GM21576 (cell line): ENCODE data around the gene CR2.
A peak's percentile ranks its signal among the peaks of the same experiment; 100 is the strongest.
"Not testable (repeated sequence)": the region's sequence is repeated elsewhere in the genome, so short reads cannot be mapped to it uniquely, and the experiment has no call there.

Source experiments
- ATAC-seq: cut with Tn5 transposase; IDR thresholded peaks from one replicate; pipeline ENCODE4 v1.9.1; 2021; ENCODE audit warnings: mild to moderate bottlenecking, moderate library complexity; ENCODE audit not compliant: unreplicated experiment

The CR2 gene

DNA sequence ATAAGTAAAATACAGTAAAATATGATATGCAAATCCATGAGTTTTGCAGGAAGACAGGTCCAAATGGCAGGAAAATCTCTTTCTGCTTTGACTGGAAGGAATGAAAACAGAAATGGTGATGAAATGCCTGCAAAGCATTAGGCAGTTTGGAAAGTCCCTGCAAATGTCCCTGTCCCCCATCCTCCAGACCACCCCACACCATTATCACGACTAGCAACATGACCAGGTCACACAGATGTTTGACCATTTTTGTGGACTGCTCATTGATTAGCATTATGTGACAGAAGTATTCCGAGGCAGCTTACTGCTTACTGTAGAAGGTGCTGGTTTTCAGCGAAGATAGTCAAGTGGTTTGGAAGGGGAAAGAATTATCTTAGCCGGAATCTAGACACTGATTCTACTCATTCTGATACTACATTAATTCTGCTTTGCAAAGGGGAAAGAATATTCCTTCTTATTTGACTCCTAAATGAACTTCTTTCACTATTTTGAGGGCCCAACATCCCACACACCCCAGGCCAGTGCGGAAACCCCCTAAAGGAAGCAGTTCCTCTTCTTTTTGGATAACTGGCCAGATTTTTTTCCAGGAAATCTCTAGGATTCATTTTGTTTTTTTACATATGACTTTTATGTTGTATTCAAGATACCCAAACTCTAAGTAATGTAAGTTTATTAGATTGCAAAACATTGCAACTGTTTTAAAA lies 9.5 kb upstream of the CR2 start:
- ATAC-seq, result no peak

DNA sequence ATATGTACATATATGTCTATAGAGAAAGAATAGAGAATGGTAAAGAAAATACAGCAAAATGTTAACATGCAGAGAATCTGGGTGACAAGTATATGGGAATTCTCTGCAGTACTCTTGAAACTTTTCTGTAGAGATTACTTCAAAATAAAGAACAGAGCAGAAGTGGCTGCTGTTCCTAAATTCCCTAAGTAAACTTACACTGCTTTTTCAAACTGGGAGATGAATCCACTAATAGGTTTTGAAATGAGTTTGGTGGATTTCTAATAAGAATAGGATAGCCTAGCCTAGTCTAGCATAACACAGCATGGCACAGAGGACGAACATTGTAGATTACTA lies 450 bp upstream of the CR2 start:
- ATAC-seq, result no peak

DNA sequence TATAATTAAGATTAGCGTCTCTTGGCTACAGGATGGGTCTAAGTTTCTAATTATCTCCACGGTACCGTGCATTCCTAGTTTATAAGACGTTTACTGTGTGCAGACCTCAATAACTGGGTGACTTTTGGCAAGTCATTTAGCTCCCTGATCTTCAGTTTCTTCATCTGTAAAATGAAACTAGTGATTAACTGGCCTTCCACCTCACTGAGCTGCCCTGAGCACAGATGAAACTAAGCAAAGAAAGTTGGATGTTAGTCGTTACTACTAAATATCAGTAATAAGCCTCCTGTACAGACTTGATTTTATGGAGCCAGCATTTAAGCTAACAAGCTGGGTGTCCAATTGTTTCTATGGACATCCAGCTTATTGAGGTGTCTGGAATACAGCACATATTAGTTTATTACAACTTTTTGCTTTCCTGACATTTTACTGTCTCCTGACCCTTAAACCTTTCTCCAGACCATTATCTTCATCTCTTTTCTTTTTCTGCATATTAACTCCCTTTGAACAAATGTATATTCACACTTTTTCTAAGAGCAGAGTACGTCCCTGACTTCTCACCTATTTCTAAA lies 1.1 kb downstream of the CR2 start:
- peak; percentile 21 for ATAC-seq

DNA sequence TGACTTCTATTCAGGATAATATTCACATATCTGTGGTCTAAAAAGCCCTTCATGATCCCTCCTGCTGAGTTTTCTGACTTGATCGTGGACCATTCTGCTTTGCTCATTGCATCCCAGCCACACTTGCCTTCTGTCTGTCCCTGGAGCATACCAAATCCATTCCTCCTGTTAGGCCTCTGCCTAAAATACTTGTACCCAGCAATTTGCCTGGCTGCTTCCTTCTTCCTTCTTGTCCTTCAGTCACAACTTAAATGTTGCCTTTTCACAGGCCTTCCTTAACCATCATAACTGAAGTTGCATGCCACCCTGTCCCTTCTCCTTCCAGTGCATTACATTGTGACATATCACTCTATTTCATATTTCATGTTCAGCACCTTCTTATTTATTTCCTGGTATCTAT lies 4.3 kb downstream of the CR2 start:
- ATAC-seq, result no peak

DNA sequence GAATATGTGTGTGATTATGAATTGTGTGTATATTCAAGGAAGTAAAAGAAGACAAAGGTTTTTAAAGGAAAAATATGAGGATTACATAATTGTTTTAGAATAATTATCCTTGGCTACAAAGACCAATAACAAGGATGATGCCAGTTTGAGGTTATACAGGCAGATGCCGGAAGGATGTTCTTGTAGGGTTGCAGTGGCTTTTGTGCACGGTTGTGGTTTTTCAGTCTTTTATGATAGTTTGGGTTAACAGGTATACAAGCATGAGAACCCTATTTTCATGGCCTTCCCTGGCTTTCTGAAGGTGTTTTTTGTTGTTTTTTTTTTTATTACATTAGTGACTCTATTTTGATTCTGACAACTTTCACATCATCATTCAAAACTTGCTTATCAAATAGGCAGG lies 4.9 kb downstream of the CR2 start:
- no peak for ATAC-seq

DNA sequence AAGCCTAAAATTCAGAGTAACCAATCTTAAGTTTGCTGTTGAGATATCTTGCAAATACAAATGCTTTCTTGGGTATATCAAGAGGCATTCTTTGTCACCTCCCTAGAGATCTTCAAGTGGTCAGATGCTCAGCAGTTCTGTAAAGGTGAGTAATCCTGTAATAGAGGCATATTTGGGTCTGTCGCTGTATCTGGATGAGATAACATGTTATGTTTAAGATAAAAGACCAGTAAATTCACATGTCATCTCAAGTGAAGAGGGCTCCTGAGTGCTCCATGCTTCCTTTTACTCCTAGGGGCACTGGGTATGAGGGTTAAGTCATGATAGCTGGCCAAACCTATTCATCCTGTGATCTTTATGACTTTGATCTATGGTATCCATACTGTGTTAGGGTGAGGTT lies 7.5 kb downstream of the CR2 start:
- no peak for ATAC-seq

DNA sequence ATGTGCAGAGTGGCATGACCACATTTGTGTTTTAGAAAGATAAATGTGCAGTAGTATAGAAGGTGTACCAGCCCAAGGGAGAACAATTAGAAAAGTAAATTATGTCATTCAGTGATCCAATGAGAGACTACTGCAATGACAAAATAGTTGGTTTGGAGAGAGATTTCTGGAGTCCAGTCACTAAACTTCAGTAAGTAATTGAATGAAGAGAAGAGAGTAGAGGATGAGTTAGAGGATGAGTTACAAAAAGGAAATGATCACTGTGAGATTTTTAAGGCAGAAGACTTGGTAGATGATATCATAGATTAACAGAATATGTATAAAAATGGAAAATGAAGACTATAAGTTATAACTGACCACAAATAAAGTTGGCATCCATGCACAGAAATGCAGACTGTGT lies 8.4 kb downstream of the CR2 start:
- no peak for ATAC-seq

DNA sequence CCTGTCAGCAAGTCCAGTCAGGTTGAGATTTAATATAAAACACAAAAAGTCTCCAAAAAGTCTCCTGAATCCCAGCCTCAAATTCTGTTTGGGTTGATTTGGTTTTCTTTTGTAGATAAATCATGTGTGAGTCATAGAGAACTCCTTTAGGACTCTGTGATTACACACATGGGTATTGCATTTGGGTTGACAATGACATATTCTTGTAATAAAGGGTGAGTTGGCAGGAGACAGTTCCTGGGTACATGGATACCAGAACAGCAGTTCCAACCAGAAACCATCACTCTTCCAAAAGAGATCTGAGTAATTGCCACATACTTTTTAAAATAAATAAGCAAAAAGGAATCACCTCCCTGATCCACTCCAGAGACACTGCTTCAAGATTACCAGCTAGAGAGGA lies 8.9 kb downstream of the CR2 start:
- no peak for ATAC-seq

DNA sequence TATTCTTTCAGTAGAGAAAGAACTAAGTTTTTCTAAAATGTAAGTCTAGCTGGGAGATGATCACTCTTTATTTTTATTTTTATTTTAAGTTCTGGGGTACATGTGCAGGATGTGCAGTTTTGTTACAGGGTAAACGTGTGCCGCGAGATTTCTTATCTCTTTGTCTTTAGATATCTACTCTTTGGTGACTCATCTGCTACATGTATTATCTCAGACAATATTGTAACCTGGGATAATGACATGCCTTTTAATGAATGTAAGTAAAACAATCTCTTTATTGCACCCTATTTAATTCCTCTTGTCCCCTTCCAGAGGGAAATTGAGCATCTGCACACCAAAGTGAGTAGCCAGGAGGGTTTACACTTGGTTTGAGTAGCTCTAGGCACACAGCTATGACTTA lies 9.4 kb downstream of the CR2 start:
- no peak for ATAC-seq

DNA sequence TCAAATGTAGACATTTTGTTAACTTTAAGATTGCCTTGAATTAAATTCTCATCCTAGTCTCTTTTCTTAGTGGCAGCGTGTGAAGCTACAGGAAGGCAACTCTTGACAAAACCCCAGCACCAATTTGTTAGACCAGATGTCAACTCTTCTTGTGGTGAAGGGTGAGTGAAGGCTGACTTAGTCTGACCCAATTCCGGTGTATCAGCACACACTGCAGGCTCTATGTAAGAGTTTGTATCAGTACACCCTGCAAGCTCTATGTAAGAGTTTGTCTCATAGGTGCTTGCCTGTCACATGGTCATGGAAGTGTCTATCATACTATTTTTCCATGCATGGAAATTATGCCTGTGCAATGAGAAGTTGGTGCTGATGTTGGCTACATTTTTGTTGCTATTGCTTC lies 16.8 kb downstream of the CR2 start:
- ATAC-seq, result no peak

DNA sequence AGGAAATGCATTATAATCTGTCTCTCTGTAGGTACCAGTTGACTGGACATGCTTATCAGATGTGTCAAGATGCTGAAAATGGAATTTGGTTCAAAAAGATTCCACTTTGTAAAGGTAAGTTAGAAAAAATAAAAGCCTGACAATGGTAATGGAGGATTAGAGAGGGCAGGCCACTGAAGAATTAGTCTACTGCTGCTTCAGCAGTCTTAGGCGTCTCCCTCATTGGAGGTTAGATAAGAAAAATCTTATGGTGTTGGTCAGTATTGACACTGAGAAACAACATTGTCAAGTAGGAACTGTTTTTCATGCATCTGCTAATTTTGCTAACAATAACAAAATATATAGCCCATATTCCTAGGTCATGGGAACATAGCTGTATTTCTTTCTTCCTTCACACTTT lies 20.1 kb downstream of the CR2 start:
- ATAC-seq, result no peak

DNA sequence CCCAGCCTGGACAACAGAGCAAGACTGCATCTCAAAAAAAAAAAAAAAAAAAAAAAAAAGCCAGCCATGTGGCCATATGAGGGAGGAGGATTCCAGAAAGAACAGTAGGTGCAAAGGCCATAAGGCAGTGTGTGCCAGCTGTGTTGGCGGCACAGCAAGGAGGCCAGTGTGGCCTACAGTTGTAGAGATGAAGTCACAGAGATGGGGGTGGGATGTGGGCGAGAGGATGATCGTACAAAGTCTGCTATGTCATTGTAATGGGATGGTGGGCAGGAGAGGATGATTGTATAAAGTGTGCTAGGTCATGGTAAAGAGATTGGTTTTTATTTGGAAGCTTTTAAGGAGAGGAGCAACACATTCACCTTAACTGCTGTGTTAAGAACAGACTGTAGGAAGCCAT lies 32.1 kb downstream of the CR2 start:
- ATAC-seq, result no peak

DNA sequence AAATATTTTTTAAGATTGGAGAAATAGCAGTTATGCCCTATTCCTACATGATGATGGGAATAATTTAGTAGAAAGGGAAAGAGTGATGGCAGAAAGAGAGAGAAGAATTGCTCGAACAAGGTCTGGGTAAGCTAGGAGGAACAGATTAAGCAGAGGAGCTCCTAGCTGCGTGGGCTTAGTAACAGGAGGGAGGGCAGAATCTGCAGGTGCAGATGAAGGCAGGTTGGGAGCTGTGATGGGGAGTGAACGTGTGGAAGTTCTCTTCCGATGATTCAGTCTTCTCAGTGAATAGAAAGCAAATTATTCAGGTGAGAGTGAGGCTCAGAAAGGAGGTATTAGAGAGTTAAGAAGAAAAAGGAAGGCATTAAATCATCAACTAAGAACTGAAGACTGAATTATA lies 33.5 kb downstream of the CR2 start:
- no peak for ATAC-seq

DNA sequence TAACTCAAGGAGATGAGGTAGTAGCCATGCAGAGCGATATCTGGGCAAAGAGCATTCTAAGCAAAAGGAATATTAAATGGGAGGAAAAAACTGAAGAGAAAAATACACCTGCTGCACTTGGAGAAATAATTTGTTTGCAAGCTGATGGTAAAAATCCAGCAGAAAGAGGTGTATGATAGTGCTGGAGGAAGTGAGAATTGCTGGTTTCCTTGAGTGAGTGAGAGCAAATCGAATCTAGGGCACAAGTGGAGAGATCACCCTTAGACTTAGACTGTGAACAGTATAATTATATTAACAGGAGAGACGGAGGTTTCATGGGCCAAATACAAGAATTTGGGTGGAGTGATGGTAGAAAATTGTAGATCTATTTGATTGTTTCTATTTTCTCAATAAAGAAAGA lies 39.1 kb downstream of the CR2 start:
- no peak for ATAC-seq

DNA sequence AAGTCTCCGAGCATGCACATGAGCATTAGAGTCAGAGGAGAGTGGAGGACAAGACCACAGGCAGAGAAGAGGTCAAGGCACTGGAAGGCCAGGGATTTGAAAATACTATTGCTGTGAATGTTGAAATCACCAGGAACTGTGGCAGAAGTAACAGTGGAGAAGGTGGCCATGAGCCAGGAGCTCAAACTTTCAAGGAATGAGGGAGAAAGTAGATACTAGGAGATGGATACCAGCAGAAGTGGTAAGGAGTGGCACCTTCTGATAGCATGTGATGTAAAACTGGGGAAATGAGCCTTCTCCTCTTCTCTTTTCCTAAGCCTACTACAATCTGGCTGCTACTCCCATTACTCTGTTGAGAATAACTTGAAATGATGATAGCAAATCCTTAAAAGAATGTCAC lies 40.0 kb downstream of the CR2 start:
- no peak for ATAC-seq

DNA sequence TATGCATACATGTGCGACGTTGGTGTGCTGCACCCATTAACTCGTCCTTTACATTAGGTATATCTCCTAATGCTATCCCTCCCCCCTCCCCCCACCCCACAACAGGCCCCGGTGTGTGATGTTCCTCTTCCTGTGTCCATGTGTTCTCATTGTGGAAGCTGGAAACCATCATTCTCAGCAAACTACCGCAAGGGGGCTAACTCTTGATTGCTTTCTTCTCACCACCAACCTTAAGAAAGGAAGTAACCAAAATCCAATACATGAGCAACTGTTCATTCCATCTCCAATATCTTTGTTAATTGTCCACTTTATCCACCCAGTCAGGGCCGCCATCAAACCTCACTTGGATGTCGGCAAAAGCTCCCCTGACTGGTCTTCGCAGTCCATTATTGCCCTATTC lies 41.2 kb downstream of the CR2 start:
- not testable (repeated sequence) for ATAC-seq

DNA sequence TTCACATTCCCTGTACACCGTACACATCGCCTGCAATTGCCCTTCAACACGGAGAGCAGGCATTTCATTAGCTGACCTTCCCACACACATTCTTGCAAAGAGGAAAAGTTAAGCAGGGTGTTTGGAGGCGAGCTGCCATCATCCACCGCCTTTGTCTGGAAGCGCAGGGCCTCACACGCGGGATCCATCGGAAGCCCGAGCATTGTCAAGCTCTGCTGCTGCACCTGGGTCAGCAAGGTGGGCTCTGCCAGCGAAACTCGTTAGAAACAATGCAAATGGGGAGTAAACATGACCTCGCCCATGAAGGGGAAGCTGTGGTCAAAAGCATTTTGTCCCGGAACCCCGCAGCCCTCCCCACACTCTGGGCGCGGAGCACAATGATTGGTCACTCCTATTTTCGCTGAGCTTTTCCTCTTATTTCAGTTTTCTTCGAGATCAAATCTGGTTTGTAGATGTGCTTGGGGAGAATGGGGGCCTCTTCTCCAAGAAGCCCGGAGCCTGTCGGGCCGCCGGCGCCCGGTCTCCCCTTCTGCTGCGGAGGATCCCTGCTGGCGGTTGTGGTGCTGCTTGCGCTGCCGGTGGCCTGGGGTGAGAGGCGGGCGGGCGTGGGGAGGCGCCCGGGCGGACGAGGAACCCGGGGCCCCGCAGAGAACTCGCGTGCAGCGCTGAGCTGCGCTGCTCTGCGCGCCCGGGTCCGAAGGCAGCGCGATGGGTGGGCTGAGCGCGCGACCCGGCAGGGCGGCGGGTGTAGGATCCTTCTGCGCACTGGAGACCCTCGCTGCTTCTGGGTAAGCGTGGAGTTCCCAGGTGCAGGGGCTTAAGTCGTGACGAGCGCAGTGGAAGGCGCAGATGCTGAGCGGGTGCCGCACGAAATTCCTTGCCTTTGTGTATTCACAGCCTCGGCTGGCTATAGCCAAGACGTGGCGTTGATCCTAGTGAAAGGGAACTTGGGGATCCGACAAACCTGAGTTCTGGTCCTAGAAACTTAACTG lies 42.0 kb downstream of the CR2 start, which contains the start of gene CR1:
TSS of gene CR1 (plus strand) at position 357 of the 992 bp plus-strand sequence. CDS start at position 468, 111 bp downstream.
- ATAC-seq, result peak; percentile 50

DNA sequence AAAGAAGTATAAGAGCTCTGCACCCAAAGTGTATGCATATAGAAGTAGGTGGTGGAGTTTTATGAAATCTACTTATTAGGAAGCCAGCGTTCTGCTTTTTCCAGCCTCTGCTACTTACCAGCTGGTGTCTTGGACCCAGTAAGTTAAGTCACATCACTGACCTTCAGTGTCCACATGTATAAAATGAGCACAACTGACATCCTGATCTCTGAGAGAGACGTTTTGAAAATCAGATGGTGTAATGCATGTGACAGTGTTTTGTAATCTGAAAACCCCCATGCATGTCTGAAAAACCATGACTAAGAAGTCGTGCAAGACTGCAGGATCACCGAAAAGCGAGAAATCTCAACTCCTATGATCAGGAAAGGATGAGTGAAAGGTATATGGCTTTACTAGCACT lies 43.8 kb downstream of the CR2 start:
- ATAC-seq, result no peak

DNA sequence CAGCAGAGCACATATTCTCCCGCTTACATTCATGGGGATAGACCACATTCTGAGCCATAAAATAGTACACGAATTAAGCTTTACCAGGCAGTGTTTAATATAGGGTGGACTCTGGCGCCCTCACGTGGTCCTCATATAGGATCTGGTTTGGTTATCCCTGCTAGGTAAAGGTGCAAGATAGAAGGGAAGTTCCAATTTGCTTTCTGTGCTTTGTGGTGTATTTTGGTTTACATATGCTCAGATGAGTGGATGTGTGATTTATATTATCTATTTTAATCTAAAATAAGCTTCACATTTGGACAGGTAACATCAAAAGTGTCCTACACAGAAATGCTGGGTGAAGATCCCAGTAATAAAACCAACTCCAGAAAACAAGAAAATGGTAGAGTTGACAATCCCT lies 45.4 kb downstream of the CR2 start:
- no peak for ATAC-seq

DNA sequence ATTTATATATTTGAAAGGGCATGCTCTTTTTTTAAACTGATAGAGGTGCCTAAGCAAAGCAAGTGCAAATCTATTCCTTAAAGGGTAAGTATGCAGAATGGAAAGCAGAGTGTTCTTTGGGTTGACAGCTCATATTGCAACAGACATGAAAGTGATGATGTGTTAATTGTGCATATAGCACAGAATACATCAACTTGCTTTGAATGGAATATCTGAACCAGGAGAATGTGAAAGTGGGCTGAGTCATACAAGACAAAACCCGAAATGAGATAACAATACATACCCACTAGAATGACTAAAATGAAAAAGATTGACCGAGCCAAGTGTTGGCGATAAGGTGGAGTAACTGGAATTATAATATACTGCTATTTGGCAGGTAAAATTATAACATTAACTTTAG lies 46.2 kb downstream of the CR2 start:
- no peak for ATAC-seq

DNA sequence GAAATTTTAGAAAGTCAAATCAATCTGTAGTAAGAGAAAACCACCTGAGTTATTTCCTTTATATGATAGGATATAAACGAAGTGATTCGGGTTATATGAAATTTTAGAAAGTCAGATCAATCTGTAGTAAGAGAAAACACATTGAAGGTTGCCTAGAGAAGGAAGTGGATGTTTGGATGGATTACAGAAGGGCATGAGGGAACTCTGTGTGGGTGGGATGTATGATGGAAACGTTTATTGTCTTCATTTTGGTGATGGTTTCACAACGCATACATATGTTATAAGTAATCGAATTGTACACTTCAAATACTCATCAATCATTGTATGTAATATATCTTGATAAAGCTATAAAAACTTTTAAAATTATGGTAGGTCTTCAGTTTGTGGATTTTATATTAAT lies 46.9 kb downstream of the CR2 start:
- ATAC-seq, result no peak

DNA sequence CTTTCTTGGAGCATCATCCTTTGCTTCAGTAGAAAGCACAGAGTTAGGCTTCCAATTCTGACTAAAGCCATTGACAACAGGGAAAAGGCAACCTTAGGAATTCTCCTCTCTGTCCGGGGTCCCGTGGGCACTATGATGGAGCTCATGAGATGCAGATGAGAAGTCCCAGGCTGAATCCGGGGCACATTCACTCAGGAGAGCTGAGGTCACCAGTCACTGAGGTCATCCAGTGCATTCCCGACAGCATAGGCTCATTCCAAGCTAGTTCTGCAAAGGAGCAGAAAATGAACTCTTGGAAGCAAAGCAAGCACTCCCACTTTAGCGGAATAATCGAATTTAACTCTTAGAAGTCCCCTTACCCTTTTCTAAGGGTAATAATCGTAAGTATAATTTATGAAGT lies 48.6 kb downstream of the CR2 start:
- ATAC-seq, result no peak
